ENCODE data around the gene SRGAP1.
A peak's percentile ranks its signal among the peaks of the same experiment; 100 is the strongest.

The SRGAP1 gene

GRCh38 chr12:63875703-63876102 is 31.2 kb downstream of the SRGAP1 start:
- CTCF ChIA-PET: interaction anchor here (1.3 kb wide), 1 partner anchor 32 kb away, joined by 3 read pairs; the partner anchor contains the start of gene SRGAP1

GRCh38 chr12:63876980-63877379 is 32.5 kb downstream of the SRGAP1 start:
- Histone ChIP-seq H3K4me1 (ENCODE audit: control insufficient read depth, insufficient read depth, low read length) (peaks cover 22% of the 10 kb centered on the region), H3K4me3 (ENCODE audit: low read depth, low read length) (no peak overlapping the region), H3K27ac (ENCODE audit: extremely low read depth, low read depth, low read length) (no peak overlapping the region), H3K9me3 (ENCODE audit: control insufficient read depth, insufficient read depth, low read depth, low read length) (no peaks in the 10 kb centered on the region), H3K36me3 (ENCODE audit: control insufficient read depth in 2 of 2, insufficient read depth in 1 of 2, low read length in 2 of 2) (no peaks in the 10 kb centered on the region)
- CTCF ChIA-PET: no interaction called here
- POLR2A ChIA-PET: interaction anchor here (0.6 kb wide), 1 partner anchor 25 kb away, joined by 3 read pairs; no protein-coding TSS in a partner anchor
- TF ChIP-seq ZNF175 (tag by site-specific recombination; IDR thresholded peaks at IDR 0.05): no peak
- no peak for TF ChIP-seq KLF17 (tag by site-specific recombination; IDR thresholded peaks at IDR 0.05)
- TF ChIP-seq ZNF398 (tag by site-specific recombination; IDR thresholded peaks at IDR 0.05): no peak
- no peak for TF ChIP-seq ZNF785 (tag by site-specific recombination; IDR thresholded peaks at IDR 0.05)
- no peak for TF ChIP-seq ZNF416 (tag by site-specific recombination; IDR thresholded peaks at IDR 0.05)
- no peak for TF ChIP-seq BCL11A (tag by site-specific recombination; IDR thresholded peaks at IDR 0.05; ENCODE audit: low read depth)
- TF ChIP-seq GLI4 (tag by site-specific recombination; IDR thresholded peaks at IDR 0.05): no peak
- no peak for TF ChIP-seq ZBTB6 (tag by site-specific recombination; IDR thresholded peaks at IDR 0.05)
- no peak for TF ChIP-seq KLF7 (tag by site-specific recombination; IDR thresholded peaks at IDR 0.05; ENCODE audit: borderline replicate concordance)
- TF ChIP-seq ZNF155 (tag by site-specific recombination; IDR thresholded peaks at IDR 0.05): no peak
- no peak for TF ChIP-seq ZNF121 (tag by site-specific recombination; IDR thresholded peaks at IDR 0.05)
- no peak for TF ChIP-seq EGR2 (tag by site-specific recombination; IDR thresholded peaks at IDR 0.05; ENCODE audit: low read depth)
- TF ChIP-seq ZFP41 (tag by site-specific recombination; IDR thresholded peaks at IDR 0.05; ENCODE audit: borderline replicate concordance): no peak

More at GRCh38 chr12:63875703-63876102, 31.2 kb downstream of the SRGAP1 start:
- H3K27ac ChIP-seq (ENCODE audit: extremely low read depth, low read depth, low read length): no peak overlapping the region
- H3K4me3 ChIP-seq (ENCODE audit: low read depth, low read length): no peak overlapping the region
- TF ChIP-seq BCL11B (tag by site-specific recombination; IDR thresholded peaks at IDR 0.05; ENCODE audit: low read depth): no peak
- peak; percentile 33; the same call in 1 of the 2 replicates for TF ChIP-seq ZBTB44 (tag by site-specific recombination; IDR thresholded peaks at IDR 0.05)
- TF ChIP-seq ZNF571 (tag by site-specific recombination; IDR thresholded peaks at IDR 0.05): no peak
- no peak for TF ChIP-seq ZBTB49 (tag by site-specific recombination; IDR thresholded peaks at IDR 0.05; ENCODE audit: low read depth)
- peak; percentile 94 for TF ChIP-seq PRDM6 (tag by site-specific recombination; IDR thresholded peaks at IDR 0.05)
- peaks cover 22% of the 10 kb centered on the region for H3K4me1 ChIP-seq (ENCODE audit: control insufficient read depth, insufficient read depth, low read length)
- H3K9me3 ChIP-seq (ENCODE audit: control insufficient read depth, insufficient read depth, low read depth, low read length): no peaks in the 10 kb centered on the region
- POLR2A ChIA-PET: no interaction called here
- no peaks in the 10 kb centered on the region for H3K36me3 ChIP-seq (ENCODE audit: control insufficient read depth in 2 of 2, insufficient read depth in 1 of 2, low read length in 2 of 2)
